ENCODE data around the gene RBMS3. TPM values are rescaled to one million over a fixed set of nuclear protein-coding genes. Genes with fewer than 3 reads are reported as not detected.
"Not testable (repeated sequence)": the region's sequence is repeated elsewhere in the genome, so short reads cannot be mapped to it uniquely, and the experiment has no call there.

Gene RBMS3
- total and polyA plus RNA-seq, 2 donors (not counting 1 experiment from before 2014, with no cell fraction given), result 26.9 to 68.4 TPM

DNA sequence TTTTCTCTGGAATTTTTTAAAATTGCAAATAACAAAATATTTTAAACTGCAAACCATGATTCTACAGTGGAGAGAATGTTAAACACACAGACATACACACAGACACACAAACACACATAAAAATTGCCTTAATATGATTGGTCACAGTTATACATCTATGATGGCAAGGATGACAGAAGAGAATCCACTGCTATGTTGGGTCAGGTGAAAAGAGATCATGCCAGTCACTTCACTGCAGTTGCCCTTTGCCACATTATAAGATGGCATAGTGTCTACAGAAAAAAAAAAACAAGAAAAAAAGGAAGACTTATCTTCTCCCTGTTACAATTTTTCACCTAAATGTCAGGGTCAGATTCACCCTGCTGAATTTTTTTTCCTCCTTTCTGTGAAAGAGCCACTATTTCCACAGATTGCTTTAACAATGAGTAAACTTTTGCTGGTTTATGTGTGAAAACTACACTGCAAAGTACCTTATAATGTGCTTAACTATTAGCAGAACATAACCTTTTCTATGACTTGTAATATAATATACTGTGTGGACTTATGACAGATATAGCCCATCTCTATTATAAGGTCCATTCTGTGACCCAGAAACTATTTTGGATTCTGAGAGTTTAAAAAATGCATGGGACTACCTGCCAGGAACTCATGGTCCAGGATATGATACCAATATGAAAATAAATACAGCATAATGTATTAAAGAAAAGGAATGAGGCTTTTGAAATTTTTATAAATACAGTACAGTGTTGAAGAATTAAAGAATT is 111.9 kb downstream of the RBMS3 start:
- no peak for DNase-seq (ENCODE audit: low read depth in 2 of 2)
- Histone ChIP-seq H3K9me3 (ENCODE audit: control insufficient read depth, insufficient read depth, low read depth, low read length) (no peaks in the 10 kb centered on the region), H3K36me3 (ENCODE audit: control insufficient read depth, insufficient read depth, low read length) (no peaks in the 10 kb centered on the region), H3K79me2 (ENCODE audit: control insufficient read depth, insufficient read depth, low read length) (no peaks in the 10 kb centered on the region), H3K4me1 (ENCODE audit: control insufficient read depth, extremely low read depth, insufficient read depth, low read length) (no peaks in the 10 kb centered on the region), H2AFZ (ENCODE audit: low read length) (no peak overlapping the region), H3K27me3 (ENCODE audit: control insufficient read depth, insufficient read depth, low read length) (no peaks in the 10 kb centered on the region), H3K4me2 (ENCODE audit: extremely low read depth, insufficient read depth, low read length) (no peak overlapping the region), H3K9ac (ENCODE audit: insufficient read depth, low read length) (no peak overlapping the region), H3K27ac (ENCODE audit: insufficient read depth, low read length) (no peak overlapping the region), H4K20me1 (ENCODE audit: control insufficient read depth, extremely low read depth, insufficient read depth, low read length) (no peaks in the 10 kb centered on the region), H3K4me3 (replicated peaks in 1 of 4; ENCODE audit: control extremely low read depth in 1 of 4, insufficient read depth in 1 of 4, low read depth in 3 of 4, low read length in 4 of 4) (no peak overlapping the region)
- no peak for TF ChIP-seq EZH2 (IDR thresholded peaks at IDR 0.05; ENCODE audit: low read length, missing control alignments)
- TF ChIP-seq, protein P1, sequence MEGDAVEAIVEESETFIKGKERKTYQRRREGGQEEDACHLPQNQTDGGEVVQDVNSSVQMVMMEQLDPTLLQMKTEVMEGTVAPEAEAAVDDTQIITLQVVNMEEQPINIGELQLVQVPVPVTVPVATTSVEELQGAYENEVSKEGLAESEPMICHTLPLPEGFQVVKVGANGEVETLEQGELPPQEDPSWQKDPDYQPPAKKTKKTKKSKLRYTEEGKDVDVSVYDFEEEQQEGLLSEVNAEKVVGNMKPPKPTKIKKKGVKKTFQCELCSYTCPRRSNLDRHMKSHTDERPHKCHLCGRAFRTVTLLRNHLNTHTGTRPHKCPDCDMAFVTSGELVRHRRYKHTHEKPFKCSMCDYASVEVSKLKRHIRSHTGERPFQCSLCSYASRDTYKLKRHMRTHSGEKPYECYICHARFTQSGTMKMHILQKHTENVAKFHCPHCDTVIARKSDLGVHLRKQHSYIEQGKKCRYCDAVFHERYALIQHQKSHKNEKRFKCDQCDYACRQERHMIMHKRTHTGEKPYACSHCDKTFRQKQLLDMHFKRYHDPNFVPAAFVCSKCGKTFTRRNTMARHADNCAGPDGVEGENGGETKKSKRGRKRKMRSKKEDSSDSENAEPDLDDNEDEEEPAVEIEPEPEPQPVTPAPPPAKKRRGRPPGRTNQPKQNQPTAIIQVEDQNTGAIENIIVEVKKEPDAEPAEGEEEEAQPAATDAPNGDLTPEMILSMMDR (conservative IDR thresholded peaks at IDR 0.05 in 1 of 2, IDR thresholded peaks at IDR 0.05 in 1 of 2; ENCODE audit: low read depth in 1 of 2, low read length in 2 of 2), result no peak

DNA sequence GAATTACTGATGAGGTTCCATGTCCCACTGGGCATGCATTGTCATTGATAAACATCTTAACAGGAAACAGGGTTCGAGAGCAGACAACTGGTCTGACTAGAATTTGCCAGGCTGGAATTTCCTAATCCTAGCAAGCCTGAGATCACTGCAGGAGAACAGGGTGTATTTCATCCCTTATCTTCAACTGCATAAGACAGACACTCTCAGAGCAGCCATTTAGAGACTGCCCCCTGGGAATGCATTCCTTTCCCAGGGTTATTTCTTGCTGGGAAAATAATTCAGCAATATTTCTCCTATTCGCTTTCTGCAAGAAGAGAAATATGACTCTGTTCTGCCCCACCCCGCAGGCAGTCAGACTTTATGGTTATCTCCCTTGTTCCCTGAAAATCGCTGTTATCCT is 113.1 kb downstream of the RBMS3 start:
- not testable (repeated sequence) for H3K27ac ChIP-seq (ENCODE audit: insufficient read depth, low read length)

DNA sequence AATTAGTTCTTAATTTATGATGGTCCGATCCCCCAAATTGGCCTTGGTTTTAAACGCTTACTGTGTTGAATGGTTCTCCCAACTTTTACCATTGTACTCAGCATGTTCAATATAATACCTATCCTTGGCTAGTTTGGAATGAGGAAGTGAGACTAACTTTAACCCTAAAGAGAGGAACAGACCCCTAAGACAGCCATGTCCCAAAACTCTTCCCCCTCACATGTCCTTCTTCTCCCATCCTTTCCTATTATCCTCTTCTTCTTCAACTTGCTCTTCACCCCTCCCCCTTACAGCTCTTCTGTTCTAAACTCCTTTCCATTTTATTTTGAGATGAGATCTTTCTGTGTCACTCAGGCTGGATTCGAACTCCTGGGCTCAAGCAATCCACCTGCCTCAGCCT is 116.5 kb downstream of the RBMS3 start:
- Histone ChIP-seq H3K4me1 (ENCODE audit: control insufficient read depth, extremely low read depth, insufficient read depth, low read length) (no peaks in the 10 kb centered on the region), H2AFZ (ENCODE audit: low read length) (no peak overlapping the region), H3K27me3 (ENCODE audit: control insufficient read depth, insufficient read depth, low read length) (no peaks in the 10 kb centered on the region), H3K36me3 (ENCODE audit: control insufficient read depth, insufficient read depth, low read length) (no peaks in the 10 kb centered on the region), H3K9ac (ENCODE audit: insufficient read depth, low read length) (no peak overlapping the region), H3K4me3 (replicated peaks in 1 of 4; ENCODE audit: control extremely low read depth in 1 of 4, insufficient read depth in 1 of 4, low read depth in 3 of 4, low read length in 4 of 4) (no peak overlapping the region), H3K27ac (ENCODE audit: insufficient read depth, low read length) (no peak overlapping the region), H3K79me2 (ENCODE audit: control insufficient read depth, insufficient read depth, low read length) (no peaks in the 10 kb centered on the region), H3K9me3 (ENCODE audit: control insufficient read depth, insufficient read depth, low read depth, low read length) (no peaks in the 10 kb centered on the region), H4K20me1 (ENCODE audit: control insufficient read depth, extremely low read depth, insufficient read depth, low read length) (no peaks in the 10 kb centered on the region), H3K4me2 (ENCODE audit: extremely low read depth, insufficient read depth, low read length) (no peak overlapping the region)
- TF ChIP-seq, protein P1 (conservative IDR thresholded peaks at IDR 0.05 in 1 of 2, IDR thresholded peaks at IDR 0.05 in 1 of 2; ENCODE audit: low read depth in 1 of 2, low read length in 2 of 2), result no peak
- TF ChIP-seq EZH2 (IDR thresholded peaks at IDR 0.05; ENCODE audit: low read length, missing control alignments), result no peak
- DNase-seq (ENCODE audit: low read depth in 2 of 2), result no peak

More for the DNA sequence above, 113.1 kb downstream of the RBMS3 start:
- H3K4me3 ChIP-seq (replicated peaks in 1 of 4; ENCODE audit: control extremely low read depth in 1 of 4, insufficient read depth in 1 of 4, low read depth in 3 of 4, low read length in 4 of 4); H2AFZ ChIP-seq (ENCODE audit: low read length); H3K9ac ChIP-seq (ENCODE audit: insufficient read depth, low read length); H4K20me1 ChIP-seq (ENCODE audit: control insufficient read depth, extremely low read depth, insufficient read depth, low read length); H3K4me1 ChIP-seq (ENCODE audit: control insufficient read depth, extremely low read depth, insufficient read depth, low read length); H3K79me2 ChIP-seq (ENCODE audit: control insufficient read depth, insufficient read depth, low read length); H3K27me3 ChIP-seq (ENCODE audit: control insufficient read depth, insufficient read depth, low read length); H3K36me3 ChIP-seq (ENCODE audit: control insufficient read depth, insufficient read depth, low read length); DNase-seq (ENCODE audit: low read depth in 2 of 2); H3K9me3 ChIP-seq (ENCODE audit: control insufficient read depth, insufficient read depth, low read depth, low read length); H3K4me2 ChIP-seq (ENCODE audit: extremely low read depth, insufficient read depth, low read length): not testable (repeated sequence)
